IPS DF 19.7 (cell line): ENCODE results near the gene MYH11.
"Not testable (repeated sequence)": the region's sequence is repeated elsewhere in the genome, so short reads cannot be mapped to it uniquely, and the experiment has no call there.

Source experiments
- DNase-seq: peaks from one replicate; pipeline ENCODE4 v3.0.0-alpha.2; 2013; ENCODE audit warnings: low read depth, low spot score

MYH11 gene

DNA sequence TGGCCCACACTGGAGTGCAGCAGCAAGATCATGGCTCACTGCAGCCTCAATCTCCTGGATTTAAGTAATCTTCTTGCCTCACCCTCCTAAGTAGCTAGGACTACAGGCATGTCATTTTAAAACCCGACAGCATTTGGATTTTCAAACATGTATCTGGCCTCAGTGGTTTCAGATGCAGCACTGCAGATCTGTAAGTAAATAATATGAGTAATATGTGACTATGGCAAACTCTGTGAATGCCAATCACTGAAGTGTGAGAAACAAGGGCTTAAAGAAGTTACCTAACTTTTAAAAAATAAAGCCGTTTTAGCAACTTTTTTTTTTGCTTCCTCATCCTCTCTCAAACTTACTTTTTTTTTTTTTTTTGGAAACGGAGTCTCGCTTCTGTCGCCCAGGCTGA, 19.7 kb upstream of the MYH11 start:
- DNase-seq, result no peak

- no peak for DNase-seq
These were observed 18.0 kb upstream of the MYH11 start for GRCh38 chr16:15874745-15875314.

- no peak for DNase-seq
These were observed 16.9 kb upstream of the MYH11 start for GRCh38 chr16:15873737-15874136.

GRCh38 chr16:15873301-15873700, 16.5 kb upstream of the MYH11 start:
- DNase-seq, result no peak

- DNase-seq, result no peak
These were observed 13.2 kb upstream of the MYH11 start for GRCh38 chr16:15870011-15870410.

DNA sequence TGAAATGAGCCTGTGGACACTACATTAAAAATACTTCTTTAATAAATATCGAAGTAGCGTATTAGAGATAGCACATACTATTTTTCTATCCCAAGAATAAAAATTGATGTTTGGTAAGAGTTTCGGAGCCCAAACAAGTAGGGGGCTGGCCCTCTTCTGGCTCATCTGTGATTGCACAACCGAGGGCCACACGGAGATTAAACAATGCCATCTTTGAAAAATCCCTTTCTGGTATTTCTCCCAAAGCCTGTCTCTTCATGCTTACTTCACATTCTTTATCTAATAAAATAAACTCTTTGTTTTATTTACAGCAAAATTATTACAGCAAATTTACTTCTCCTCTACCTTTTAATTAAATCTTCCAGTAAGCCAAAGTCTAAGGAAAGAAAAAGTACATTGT, 9.6 kb upstream of the MYH11 start:
- no peak for DNase-seq

- no peak for DNase-seq
These were observed 8.9 kb upstream of the MYH11 start for GRCh38 chr16:15865742-15866141.

DNA sequence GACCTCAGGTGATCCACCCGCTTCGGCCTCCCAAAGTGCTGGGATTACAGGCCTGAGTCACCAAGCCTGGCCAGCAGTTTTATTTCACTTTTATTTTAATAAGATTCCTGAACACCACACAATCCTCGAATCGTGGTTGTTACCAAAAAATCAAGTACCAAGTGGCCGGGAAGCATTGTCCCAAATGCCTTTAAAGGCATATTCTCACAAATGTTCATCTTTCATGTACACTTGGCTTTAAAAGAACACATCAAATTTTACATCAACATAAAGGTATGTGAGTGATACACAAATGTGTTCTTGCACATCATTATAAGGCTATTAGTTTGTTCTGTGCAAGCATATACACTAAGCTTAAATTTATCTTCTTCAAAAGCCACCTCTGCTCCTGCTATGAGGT, 8.1 kb upstream of the MYH11 start:
- no peak for DNase-seq

DNA sequence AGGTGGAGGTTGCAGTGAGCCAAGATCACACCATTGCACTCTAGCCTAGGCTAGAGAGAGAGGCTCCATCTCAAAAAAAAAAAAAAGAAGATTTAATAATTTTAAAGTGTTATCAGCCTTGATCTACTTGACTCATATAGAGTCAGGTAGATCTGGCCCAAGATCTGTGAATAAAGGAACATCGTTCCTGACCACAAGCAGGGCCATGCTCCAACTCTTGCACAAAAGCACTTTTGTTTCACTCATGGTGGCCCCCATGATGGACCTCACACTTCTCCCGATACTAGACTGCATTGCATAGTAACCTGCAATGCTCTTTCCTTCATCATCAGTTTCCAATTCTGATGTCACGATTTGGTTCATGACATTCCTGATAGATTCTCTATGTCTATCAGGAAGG, 5.2 kb upstream of the MYH11 start:
- DNase-seq, result no peak

DNA sequence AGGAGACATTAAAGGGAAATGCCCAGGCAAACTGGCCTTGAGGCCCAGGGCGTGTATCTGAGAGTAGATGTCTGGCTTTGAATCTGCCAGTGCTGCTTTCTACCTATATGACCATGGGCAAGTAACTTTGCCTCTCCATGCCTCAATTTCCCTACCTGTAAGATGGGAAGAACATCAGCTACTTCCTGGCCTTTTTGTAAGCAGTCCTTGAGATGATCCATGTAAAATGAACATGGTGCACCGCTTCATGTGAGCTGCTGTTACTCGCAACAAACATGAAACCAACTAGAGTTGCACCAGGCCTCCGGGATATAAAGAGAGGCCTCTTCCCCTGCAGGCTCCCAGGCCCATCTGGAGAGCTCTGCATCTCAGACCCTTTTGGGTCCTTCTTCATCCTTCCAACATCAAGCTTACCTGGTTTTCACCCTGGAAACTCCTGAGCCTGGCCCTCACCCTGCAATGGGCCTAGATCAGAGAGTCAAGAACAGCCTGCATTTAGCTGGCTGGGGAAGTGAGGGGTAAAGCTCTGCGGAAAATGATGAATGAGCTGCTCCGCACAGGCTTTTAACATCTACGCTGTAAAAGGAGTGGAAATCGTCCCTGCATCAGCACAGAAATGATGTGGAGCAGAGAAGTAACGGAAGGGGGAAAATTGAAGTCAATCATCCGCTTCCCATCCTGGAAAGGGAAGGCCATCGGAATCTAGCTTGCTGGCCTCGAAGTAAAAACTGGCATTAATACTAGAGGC, 2.3 kb upstream of the MYH11 start:
- DNase-seq, result no peak

GRCh38 chr16:15857724-15858560, 1.1 kb upstream of the MYH11 start:
- DNase-seq, result no peak

- no peak for DNase-seq
These were observed 646 bp downstream of the MYH11 start for GRCh38 chr16:15856182-15856581.

- DNase-seq, result no peak
These were observed 1.2 kb downstream of the MYH11 start for GRCh38 chr16:15855704-15856003.

GRCh38 chr16:15854906-15855703, 1.7 kb downstream of the MYH11 start:
- no peak for DNase-seq

DNA sequence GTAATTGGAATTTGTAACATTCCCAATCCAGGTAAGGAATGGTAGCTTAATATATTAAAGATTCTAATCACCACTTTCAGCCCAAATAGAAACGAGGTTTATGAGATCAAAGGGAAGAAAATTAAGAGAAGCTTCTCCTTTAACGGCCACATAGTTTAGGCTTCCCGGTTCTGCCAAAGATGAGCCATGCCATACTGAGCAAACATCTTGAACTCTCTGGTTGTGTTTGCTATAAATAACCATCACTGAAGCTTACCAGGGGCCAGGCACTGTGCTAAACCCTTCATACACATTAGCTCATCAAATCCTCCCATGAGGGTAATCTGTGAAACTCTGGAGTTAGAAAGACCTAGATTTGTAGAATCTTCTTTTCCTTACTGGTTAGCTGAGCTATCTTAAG, 2.8 kb downstream of the MYH11 start:
- no peak for DNase-seq

DNA sequence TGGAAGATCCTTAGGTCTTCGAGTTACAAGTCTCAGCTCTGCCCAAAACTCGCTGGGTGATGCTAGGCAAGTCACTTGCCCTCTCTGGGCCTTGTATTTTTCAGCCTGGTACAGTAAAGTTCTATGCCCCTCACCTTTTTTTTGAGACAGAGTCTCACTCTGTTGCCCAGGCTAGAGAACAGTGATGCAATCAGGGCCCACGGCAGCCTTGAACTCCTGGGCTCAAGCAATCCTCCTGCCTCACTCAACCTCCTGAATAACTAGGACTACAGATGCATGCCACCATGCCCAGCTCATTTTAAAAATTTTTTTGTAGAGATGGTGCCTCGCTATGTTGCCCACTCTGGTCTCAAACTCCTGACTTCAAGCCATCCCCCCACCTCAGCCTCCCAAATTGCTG, 3.8 kb downstream of the MYH11 start:
- DNase-seq, result no peak

- DNase-seq, result not testable (repeated sequence)
These were observed 6.3 kb downstream of the MYH11 start for GRCh38 chr16:15850555-15850954.

GRCh38 chr16:15849209-15849981, 7.4 kb downstream of the MYH11 start:
- no peak for DNase-seq

DNA sequence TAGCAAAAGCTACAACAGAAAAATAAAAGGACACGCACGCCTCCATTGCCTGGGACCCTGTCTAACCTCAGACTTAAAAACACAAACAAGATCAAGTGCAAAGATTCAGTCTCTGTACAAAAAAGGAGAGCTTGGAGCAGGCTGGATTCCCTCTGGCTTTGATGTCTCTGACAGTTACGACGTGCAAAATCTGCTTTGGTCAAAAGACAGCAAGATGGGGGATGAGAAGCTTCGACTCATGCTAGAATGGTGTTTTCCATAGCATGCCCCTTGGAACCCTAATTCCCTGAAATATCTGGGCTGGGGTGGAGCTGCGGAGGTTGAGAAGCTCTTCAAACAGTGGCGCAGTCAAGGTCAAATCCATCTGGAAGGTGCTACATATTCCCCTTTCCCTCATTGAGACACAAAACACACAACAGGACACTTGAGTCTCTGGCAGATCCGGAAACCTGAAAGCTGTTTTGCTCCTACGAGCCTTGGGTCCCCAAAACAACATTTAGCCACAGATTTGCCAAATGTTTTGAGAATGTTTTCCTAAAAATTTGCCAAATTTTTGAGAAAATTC, 9.1 kb downstream of the MYH11 start:
- no peak for DNase-seq

- no peak for DNase-seq
These were observed 10.3 kb downstream of the MYH11 start for GRCh38 chr16:15846510-15846909.
